Tibial artery (tissue), 4 donors: ENCODE measurements around the gene SOCS3.

ENCODE experiments used
- DNase-seq, 2 donors: peaks; one replicate each; pipeline ENCODE4 v3.0.0-alpha.2; 2019
- H3K27ac ChIP-seq, 2 donors: fragments of 200-600 bp; sonication (generic) in 1 of 2; 1 replicate in 1 of 2; 2 replicates in 1 of 2; pipeline ENCODE4 v1.5.1; 2018 to 2019; ENCODE audit warnings: mild to moderate bottlenecking in 1 of 2
- H3K27me3 ChIP-seq, 2 donors: fragments of 200-600 bp; sonication (generic) in 1 of 2; one replicate each; pipeline versions ENCODE4 v1.5.1 to v1.6.0; 2016 to 2019
- H3K36me3 ChIP-seq, 3 donors: fragments of 200-600 bp; sonication (generic) in 2 of 3; one replicate each; pipeline ENCODE4 v1.5.1; 2016 to 2019; ENCODE audit warnings: mild to moderate bottlenecking in 2 of 3
- H3K4me1 ChIP-seq, 4 donors: fragments of 200-600 bp; sonication (generic) in 2 of 4; 1 replicate in 3 of 4; 2 replicates in 1 of 4; pipeline ENCODE4 v1.5.1; 2016 to 2019
- H3K4me3 ChIP-seq, 2 donors: fragments of 200-600 bp; sonication (generic) in 1 of 2; 1 replicate in 1 of 2; 2 replicates in 1 of 2; pipeline ENCODE4 v1.5.1; 2018 to 2019; ENCODE audit warnings: mild to moderate bottlenecking in 2 of 2
- H3K9me3 ChIP-seq, 3 donors: fragments of 200-600 bp; sonication (generic) in 1 of 3; one replicate each; pipeline ENCODE4 v1.5.1; 2016 to 2019
- CTCF ChIP-seq, 2 experiments: fragments of 200-600 bp in 1 of 2; fragments of 450-650 bp in 1 of 2; IDR thresholded peaks; one replicate each; pipeline ENCODE4 v1.5.1; 2017 to 2019; ENCODE audit warnings: antibody characterized with exemption in 2 of 2, mild to moderate bottlenecking in 1 of 2, moderate library complexity in 1 of 2
- intact Hi-C: fragments of 100-400 bp; cut with DNase I; formaldehyde crosslinking; loops from one replicate; pipeline ENCODE4 v1.15.0; 2023; ENCODE audit warnings: low total_unique reads

The SOCS3 gene

GRCh38 chr17:78366109-78366848, 6.4 kb upstream of the SOCS3 start:
- no peak overlapping the region for H3K4me3 ChIP-seq
- H3K36me3 ChIP-seq, result no peaks in the 10 kb centered on the region
- TF ChIP-seq CTCF (IDR thresholded peaks at IDR 0.05), result no peak
- peaks cover 0 to 19% (median 17%) of the 10 kb centered on the region in 4 donors for H3K4me1 ChIP-seq
- peak overlapping the region; percentile 55 to 66 for H3K27ac ChIP-seq
- H3K9me3 ChIP-seq, result no peaks in the 10 kb centered on the region
- no peaks in the 10 kb centered on the region for H3K27me3 ChIP-seq
- intact Hi-C loops, result no loop called here
- no peak for DNase-seq

DNA sequence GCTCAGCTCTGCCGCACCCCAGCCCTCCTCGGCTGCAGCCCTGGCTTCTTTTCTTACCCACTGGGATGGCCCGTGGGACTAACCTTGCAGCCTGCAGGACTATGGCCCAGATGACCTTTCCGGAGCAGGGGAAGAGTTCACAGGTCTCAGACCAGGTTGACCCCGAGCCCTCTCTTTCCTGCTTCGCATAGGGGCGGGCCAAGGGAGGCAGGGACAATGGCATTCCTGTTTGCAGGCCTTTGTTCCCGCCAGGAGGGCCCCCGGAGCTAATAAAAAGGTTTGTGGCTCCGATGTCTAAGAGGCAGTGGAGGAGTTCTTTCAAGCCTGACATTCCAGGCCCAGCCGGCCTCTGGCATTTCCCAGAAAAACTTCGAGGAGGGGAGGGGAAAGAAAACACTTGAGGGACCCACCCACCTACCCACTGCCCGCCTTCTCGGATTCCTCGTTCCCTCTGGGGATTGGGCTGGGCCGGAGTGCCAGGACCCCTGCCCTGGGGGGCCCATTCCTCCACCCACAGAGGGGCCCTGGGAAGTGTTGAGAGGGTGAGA, 5.8 kb upstream of the SOCS3 start:
- peaks cover 0 to 22% (median 19%) of the 10 kb centered on the region in 4 donors for H3K4me1 ChIP-seq
- H3K36me3 ChIP-seq, result no peaks in the 10 kb centered on the region
- H3K9me3 ChIP-seq, result no peaks in the 10 kb centered on the region
- H3K27me3 ChIP-seq, result no peaks in the 10 kb centered on the region
- no peak for DNase-seq
- TF ChIP-seq CTCF (IDR thresholded peaks at IDR 0.05), result no peak
- peak overlapping the region; percentile 55 to 66 for H3K27ac ChIP-seq
- intact Hi-C loops, result no loop called here
- H3K4me3 ChIP-seq, result no peak overlapping the region

GRCh38 chr17:78364436-78365281, 4.8 kb upstream of the SOCS3 start:
- TF ChIP-seq CTCF (IDR thresholded peaks at IDR 0.05), result no peak
- Histone ChIP-seq H3K9me3 (no peaks in the 10 kb centered on the region), H3K4me1 (peaks cover 0 to 31% (median 23%) of the 10 kb centered on the region in 4 donors), H3K27me3 (no peaks in the 10 kb centered on the region), H3K36me3 (no peaks in the 10 kb centered on the region), H3K4me3 (no peak overlapping the region), H3K27ac (peak overlapping the region in 1 of 2 donors; percentile 55)
- no peak for DNase-seq
- intact Hi-C loops, result no loop called here

GRCh38 chr17:78362671-78363070, 2.8 kb upstream of the SOCS3 start:
- Histone ChIP-seq H3K27ac (no peak overlapping the region), H3K4me1 (peaks cover 0 to 51% (median 35%) of the 10 kb centered on the region in 4 donors), H3K4me3 (no peak overlapping the region), H3K27me3 (no peaks in the 10 kb centered on the region), H3K9me3 (no peaks in the 10 kb centered on the region), H3K36me3 (peaks cover 0 to 12% (median 8%) of the 10 kb centered on the region in 3 donors)
- DNase-seq, result no peak
- no peak for TF ChIP-seq CTCF (IDR thresholded peaks at IDR 0.05)
- intact Hi-C loops, result no loop called here

DNA sequence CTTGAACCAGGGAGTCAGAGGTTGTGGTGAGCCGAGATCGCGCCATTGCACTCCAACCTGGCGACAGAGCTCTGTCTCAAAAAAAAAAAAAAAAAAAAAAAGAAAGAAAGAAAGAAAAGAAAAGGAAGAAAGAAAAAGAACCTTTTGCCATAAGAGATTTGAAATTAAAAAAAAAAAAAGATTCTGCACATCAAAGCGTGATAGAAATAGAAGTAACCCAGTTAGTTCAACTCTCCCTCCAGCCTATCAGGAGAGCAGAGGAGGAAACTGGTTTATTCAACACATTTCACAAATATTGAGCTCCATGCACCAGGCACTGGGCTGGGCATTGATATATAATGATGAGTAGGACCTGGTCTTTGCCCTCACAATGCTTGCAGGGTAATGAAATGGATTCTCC, 2.4 kb upstream of the SOCS3 start:
- Histone ChIP-seq H3K27me3 (no peaks in the 10 kb centered on the region), H3K9me3 (no peaks in the 10 kb centered on the region), H3K4me3 (no peak overlapping the region), H3K27ac (no peak overlapping the region), H3K36me3 (peaks cover 0 to 17% (median 12%) of the 10 kb centered on the region in 3 donors), H3K4me1 (peaks cover 0 to 55% (median 40%) of the 10 kb centered on the region in 4 donors)
- TF ChIP-seq CTCF (IDR thresholded peaks at IDR 0.05), result no peak
- intact Hi-C loops, result no loop called here
- DNase-seq, result no peak
